Keratinocyte (primary cell): ENCODE measurements around the gene CCND1.

Source experiments
- CTCF ChIP-seq, 3 experiments: IDR thresholded peaks in 1 of 3; conservative IDR thresholded peaks in 1 of 3; optimal IDR thresholded peaks in 1 of 3; 2 replicates in 2 of 3; 3 replicates in 1 of 3; pipeline versions ENCODE3 to v1.5.1; 2011; ENCODE audit warnings: low read length in 3 of 3, mild to moderate bottlenecking in 3 of 3, moderate library complexity in 2 of 3, control low read depth in 1 of 3, inconsistent platforms in 1 of 3; ENCODE audit not compliant: insufficient read depth in 2 of 3; ENCODE audit errors: extremely low read depth in 1 of 3
- EZH2 ChIP-seq: IDR thresholded peaks from one replicate; pipeline ENCODE4 v1.6.1; 2012; ENCODE audit warnings: inconsistent platforms, mild to moderate bottlenecking, low read length, moderate library complexity

DNA sequence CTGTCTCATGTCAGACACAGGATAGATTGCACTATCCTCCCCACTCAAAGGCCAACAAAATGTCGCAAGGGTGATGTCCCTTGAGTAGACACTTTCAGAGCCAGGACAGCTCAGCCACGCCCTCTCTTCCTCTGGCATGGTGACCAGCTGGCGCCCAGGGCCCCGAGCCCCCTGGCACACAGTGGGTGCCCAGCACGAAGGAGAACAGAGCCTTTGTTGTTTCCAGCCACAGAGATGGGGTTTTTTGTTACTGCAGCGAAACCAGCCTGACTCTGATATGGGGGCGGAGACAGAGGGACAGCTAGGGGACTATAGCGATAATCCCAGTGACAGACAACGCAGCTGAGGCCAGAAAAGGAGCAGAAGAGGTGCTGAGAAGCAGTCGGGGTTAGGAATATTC is 23.3 kb upstream of the CCND1 start:
- TF ChIP-seq CTCF (optimal IDR thresholded peaks at IDR 0.05 in 1 of 3, IDR thresholded peaks at IDR 0.05 in 1 of 3, conservative IDR thresholded peaks at IDR 0.05 in 1 of 3; ENCODE audit: extremely low read depth in 1 of 3, insufficient read depth in 2 of 3, low read length in 3 of 3): no peak
- TF ChIP-seq EZH2: no peak
